Activated T-cell treated with anti-CD3 and anti-CD28 coated beads, Interleukin-2, amount 50 U/mL, for 4 hours (primary cell): Measurements from ENCODE around the gene UHRF2. TPM values are rescaled to one million over a fixed set of nuclear protein-coding genes. Genes with fewer than 3 reads are reported as not detected.
"Not testable (repeated sequence)": the region's sequence is repeated elsewhere in the genome, so short reads cannot be mapped to it uniquely, and the experiment has no call there.

Experiments used
- ATAC-seq, 2 donors: fragments of 200-7000 bp; cut with Tn5 transposase; one replicate each; pipeline ENCODE4 v1.10.0; 2021
- DNase-seq: peaks from one replicate; pipeline ENCODE4 v3.0.0-alpha.2; 2020
- H3K27me3 Mint-ChIP-seq: one replicate; pipeline ENCODE4 v1.8.0; 2021; ENCODE audit warnings: low read depth, mixed read lengths
- H3K36me3 Mint-ChIP-seq: one replicate; pipeline ENCODE4 v1.8.0; 2022; ENCODE audit warnings: mixed read lengths; ENCODE audit not compliant: insufficient read depth
- H3K4me1 Mint-ChIP-seq: one replicate; pipeline ENCODE4 v1.8.0; 2021; ENCODE audit warnings: low read depth, mixed read lengths
- H3K4me3 Mint-ChIP-seq: one replicate; pipeline ENCODE4 v1.8.0; 2021; ENCODE audit warnings: mild to moderate bottlenecking, moderate library complexity, mixed read lengths
- H3K9me3 Mint-ChIP-seq: one replicate; pipeline ENCODE4 v1.8.0; 2021; ENCODE audit warnings: mixed read lengths
- total RNA-seq, 3 donors: library from RNA; stranded (reverse); gene quantifications; one replicate each; pipeline ENCODE4 v1.2.1, GENCODE V29; 2021

Gene UHRF2
- total RNA-seq, 3 donors from 2014 or later: 34.9 to 38.0 (median 35.6) TPM

DNA sequence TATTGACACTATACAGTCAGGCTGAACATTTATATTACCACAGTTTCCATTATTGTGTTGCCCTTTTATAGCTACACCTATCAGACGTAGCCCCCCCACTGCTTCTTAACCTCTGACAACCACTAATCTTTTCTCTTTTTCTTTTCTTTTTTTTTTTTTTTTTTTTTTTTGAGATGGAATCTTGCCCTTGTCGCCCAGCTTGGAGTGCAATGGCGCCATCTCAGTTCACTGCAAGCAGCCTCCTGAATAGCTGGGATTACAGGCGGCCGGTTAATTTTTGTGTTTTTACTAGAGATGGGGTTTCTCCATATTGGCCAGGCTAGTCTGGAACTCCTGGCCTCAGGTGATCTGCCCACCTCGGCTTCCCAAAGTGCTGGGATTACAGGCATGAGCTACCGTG, 75.4 kb downstream of the UHRF2 start:
- Mint-ChIP-seq H3K9me3 (no peaks in the 10 kb centered on the region), H3K4me3 (no peak overlapping the region), H3K36me3 (peaks cover 29% of the 10 kb centered on the region), H3K27me3 (no peaks in the 10 kb centered on the region), H3K4me1 (peaks cover 6% of the 10 kb centered on the region)
- DNase-seq (no peak), ATAC-seq (no peak)

DNA sequence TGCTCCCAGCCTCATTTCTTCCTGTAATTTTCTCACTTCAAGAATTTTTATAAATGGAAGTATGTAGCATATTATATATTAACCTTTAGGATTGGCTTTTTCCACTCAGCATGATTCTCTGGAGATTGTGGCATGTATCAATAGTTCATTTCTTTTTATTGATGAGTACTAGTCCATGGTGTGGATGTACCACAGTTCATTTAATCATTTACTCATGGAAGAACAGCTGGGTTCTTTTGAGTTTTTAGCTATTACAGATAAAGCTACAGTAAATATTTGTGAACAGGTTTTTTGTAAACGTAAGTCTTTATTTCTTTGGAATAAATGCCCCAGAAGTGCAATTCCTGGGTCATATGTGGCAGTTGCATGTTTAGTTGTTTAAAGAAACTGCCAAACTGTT, 76.1 kb downstream of the UHRF2 start:
- peaks cover 6% of the 10 kb centered on the region for H3K4me1 Mint-ChIP-seq
- H3K4me3 Mint-ChIP-seq: no peak overlapping the region
- DNase-seq: no peak
- no peaks in the 10 kb centered on the region for H3K9me3 Mint-ChIP-seq
- no peak for ATAC-seq
- H3K27me3 Mint-ChIP-seq: no peaks in the 10 kb centered on the region
- H3K36me3 Mint-ChIP-seq: peaks cover 32% of the 10 kb centered on the region

DNA sequence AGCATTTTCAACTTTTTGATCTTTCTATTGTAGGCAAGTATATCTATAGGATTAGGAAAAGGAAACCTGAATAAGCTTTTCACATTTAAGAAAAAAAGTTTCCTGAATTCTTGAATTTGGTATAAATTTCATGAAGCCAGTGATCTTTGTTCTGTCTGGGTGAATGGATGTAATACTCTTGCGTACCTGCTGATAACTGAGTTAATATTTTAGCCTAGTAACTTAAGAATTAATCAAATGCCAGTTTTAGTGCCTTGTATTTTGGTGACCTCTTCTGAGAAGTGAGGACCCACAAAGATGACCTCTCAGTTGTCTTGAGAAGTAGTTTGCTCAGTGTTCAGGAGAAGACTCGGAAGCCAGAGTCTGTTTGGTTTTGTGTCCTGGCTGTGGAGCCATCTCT, 77.9 kb downstream of the UHRF2 start:
- DNase-seq (no peak), ATAC-seq (no peak)
- Mint-ChIP-seq H3K4me3 (no peak overlapping the region), H3K4me1 (peaks cover 6% of the 10 kb centered on the region), H3K36me3 (peaks cover 28% of the 10 kb centered on the region), H3K9me3 (no peaks in the 10 kb centered on the region), H3K27me3 (no peaks in the 10 kb centered on the region)

DNA sequence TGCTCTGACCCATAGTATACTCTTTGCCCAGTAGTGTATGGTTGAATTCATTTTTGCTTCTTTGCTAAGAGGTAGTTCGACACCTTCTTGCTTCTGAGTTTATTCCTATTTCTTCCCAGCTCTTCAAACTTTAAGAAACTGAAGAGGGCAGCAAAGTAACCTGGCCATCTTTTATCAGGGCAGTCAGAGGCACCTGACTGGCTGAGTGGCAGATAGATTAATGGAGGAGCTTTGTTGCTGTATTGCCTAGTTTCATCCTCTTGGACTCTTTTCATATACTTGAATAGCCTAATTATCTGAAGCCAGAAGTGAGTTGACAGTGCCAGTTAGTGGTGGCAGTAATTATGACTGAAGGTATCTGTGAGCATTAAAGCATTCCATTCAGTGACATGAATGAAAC, 82.5 kb downstream of the UHRF2 start:
- Mint-ChIP-seq H3K9me3 (no peaks in the 10 kb centered on the region), H3K27me3 (no peaks in the 10 kb centered on the region), H3K36me3 (peaks cover 28% of the 10 kb centered on the region), H3K4me3 (no peak overlapping the region), H3K4me1 (peaks cover 6% of the 10 kb centered on the region)
- no peak for DNase-seq
- no peak for ATAC-seq

DNA sequence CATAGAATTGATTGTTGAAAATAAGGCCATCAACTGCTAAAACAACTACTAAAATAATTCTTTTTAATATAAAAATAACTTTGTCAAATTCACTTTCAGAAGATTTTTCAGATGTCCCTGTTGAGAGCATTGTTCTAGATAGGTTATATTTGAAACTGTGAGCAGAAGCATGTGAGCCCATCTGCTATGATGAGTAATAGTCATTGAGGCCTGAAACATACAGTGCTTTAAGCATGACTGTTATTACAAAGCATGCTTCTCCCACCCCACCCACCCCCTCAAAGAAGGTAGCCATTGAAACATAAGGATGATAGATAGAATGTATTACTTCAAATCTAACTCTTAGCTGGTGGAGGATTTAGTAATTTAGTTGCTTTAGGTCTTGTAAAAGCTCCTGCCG, 86.0 kb downstream of the UHRF2 start:
- Mint-ChIP-seq H3K4me3 (no peak overlapping the region), H3K9me3 (no peaks in the 10 kb centered on the region), H3K4me1 (no peaks in the 10 kb centered on the region), H3K27me3 (no peaks in the 10 kb centered on the region), H3K36me3 (peaks cover 22% of the 10 kb centered on the region)
- no peak for DNase-seq
- peak in 1 of 2 donors; percentile 48 for ATAC-seq

DNA sequence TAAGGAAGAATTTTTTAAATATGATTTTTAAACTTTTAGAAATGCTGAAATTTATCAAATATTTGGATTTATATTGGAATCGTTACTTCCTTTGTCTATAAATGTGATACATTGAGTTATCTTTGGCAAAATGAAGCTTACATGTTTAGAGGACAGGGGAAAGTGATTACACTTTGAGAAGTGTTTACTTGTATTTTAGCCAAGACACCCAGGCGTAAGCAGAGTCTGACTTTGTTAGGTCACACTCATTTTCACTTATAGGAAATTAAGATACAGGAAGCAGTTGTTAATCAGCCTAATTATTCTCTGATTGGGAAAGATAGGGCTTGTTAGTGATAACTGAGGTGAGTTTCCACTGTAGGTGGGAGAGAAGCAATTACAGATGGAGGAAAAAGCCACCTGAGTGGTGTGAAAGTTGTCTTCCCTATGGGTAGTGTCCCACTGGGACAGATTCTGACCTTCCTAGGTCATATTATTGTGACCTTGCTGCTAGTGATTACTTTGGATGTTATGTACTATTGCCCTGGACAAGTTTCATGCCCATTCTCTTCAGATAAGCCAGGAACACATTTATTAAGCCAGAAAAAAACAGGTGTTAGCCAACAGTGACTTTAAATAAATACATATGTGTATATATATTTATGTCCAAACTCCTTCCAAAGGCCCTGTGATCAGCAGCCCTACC, 88.7 kb downstream of the UHRF2 start:
- Mint-ChIP-seq H3K9me3 (no peaks in the 10 kb centered on the region), H3K4me1 (no peaks in the 10 kb centered on the region), H3K27me3 (no peaks in the 10 kb centered on the region), H3K36me3 (peaks cover 37% of the 10 kb centered on the region), H3K4me3 (no peak overlapping the region)
- ATAC-seq (no peak), DNase-seq (no peak)

DNA sequence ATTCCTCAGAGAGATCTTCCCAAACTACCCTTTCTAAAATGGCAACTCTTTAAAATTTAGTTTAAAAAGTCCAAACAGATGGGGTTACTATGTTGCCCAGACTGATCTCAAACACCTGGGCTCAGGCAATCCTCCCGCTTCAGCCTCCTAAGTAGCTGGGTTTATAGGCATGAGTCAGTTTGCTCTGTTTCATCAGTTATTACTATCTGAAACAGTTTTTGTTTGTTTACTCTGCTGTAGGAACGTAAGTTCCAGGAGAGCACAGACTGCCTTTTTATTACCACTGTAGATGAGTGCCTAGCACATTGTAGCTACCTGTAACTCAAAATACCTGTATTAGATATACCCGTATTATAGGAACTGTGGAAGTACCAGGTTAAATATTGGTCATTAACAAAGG, 89.4 kb downstream of the UHRF2 start:
- Mint-ChIP-seq H3K9me3 (no peaks in the 10 kb centered on the region), H3K36me3 (peaks cover 34% of the 10 kb centered on the region), H3K4me3 (no peak overlapping the region), H3K27me3 (no peaks in the 10 kb centered on the region), H3K4me1 (no peaks in the 10 kb centered on the region)
- DNase-seq (no peak), ATAC-seq (no peak)

DNA sequence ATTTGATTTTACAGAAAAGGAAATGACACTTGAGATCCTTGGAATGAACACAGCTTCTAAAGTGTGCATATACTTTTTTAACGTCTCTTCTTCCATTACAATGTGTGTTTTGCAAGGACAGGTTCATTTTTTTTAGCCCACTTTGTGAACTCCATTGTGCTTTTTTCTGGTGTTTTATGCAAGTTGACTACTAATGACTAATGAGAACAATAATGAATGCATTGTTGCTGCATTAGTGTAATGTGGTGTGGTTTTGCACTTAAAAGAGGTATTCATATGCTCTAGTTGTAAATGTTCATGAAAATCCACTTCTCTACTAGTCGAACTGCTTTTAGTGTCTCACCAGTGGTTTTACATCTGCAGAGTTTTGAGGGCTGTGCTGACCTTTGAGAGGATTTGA, 93.6 kb downstream of the UHRF2 start:
- H3K4me3 Mint-ChIP-seq: no peak overlapping the region
- H3K9me3 Mint-ChIP-seq: peaks cover 4% of the 10 kb centered on the region
- ATAC-seq: no peak
- H3K36me3 Mint-ChIP-seq: peaks cover 37% of the 10 kb centered on the region
- DNase-seq: no peak
- no peaks in the 10 kb centered on the region for H3K27me3 Mint-ChIP-seq
- H3K4me1 Mint-ChIP-seq: peaks cover 2% of the 10 kb centered on the region

DNA sequence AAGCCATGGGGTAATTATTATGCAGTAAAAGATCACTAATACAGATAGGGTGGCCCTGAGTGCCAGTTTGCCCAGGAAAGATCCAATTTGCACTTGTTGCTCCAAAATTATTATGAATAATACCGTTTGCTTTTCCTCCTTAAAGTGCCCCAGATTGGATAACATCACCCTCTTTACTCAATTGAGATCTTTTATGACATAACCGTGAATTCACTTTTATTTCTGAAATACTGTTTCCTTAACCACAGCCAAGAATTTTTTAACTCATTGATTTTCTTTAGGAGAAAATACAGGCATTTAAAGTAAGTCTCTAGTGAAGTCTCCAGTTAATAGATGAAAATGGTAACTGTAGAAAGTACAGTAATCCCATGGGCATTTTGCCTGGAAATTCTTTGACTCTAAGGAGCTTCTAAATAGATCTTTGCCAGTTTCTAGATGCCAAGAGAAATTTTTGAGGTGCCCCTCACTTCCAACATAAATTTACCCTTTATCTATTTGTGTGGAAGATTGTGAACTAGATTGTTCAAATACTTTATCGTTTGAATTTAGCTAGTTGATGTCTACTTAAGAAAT, 99.2 kb downstream of the UHRF2 start:
- no peak for DNase-seq
- ATAC-seq: no peak
- no peaks in the 10 kb centered on the region for H3K27me3 Mint-ChIP-seq
- H3K9me3 Mint-ChIP-seq: peaks cover 6% of the 10 kb centered on the region
- H3K36me3 Mint-ChIP-seq: peaks cover 13% of the 10 kb centered on the region
- no peak overlapping the region for H3K4me3 Mint-ChIP-seq
- H3K4me1 Mint-ChIP-seq: peaks cover 2% of the 10 kb centered on the region

DNA sequence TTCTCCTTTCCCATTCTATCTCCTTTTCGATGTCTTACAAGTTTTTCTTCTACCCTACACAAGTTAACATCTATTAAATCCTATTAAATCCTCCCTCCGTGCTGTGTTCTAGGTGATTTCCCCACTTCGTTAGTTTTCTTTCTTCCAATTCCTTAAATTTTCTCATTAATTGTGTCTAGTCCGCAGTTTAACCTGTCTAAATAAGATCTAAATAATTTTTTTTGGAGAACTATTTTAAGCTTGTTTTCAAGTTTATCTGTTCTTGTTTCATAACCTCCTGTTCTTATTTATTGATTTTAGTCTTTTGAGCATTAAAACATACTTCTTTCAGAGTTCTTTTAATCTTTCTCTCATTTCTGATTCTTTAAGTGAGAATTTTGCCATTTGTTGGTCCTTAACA, 109.3 kb downstream of the UHRF2 start:
- H3K4me1 Mint-ChIP-seq: no peaks in the 10 kb centered on the region
- no peaks in the 10 kb centered on the region for H3K27me3 Mint-ChIP-seq
- no peak overlapping the region for H3K4me3 Mint-ChIP-seq
- peaks cover 3% of the 10 kb centered on the region for H3K9me3 Mint-ChIP-seq
- DNase-seq (no peak), ATAC-seq (no peak)
- peaks cover 20% of the 10 kb centered on the region for H3K36me3 Mint-ChIP-seq

DNA sequence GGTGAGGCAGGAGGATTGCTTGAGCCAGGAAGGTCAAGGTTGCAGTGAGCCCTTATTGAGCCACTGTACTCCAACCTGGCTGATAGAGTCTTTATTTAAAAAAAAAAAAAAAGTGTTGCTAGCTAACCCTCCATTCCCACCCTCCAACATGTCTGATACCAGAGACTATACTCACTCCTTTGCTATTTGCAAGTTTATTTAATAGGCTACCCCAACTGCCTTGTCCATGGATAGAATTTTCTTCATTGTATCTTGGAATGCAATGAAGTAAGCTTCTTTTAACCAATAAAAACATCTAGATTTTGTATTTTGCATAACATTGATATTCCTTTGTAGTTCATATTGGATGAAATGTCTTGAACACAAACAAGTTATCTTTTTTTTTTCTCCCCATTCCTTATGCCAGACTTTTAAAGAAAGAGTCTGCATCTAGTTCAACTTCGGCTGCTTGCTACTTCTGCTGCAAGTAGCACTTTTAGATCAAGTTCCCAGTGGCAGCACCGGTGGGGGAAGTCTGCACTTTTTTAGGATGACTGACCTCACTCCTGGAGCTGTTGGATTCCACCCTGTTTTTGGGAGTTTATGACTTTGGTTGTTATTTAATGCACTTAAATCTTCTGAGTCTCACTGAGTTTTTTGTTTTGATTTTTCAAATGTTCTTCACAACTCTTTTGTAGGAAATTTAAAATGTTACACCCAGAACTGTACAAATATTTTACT, 112.5 kb downstream of the UHRF2 start:
- peaks cover 3% of the 10 kb centered on the region for H3K9me3 Mint-ChIP-seq
- H3K27me3 Mint-ChIP-seq: no peaks in the 10 kb centered on the region
- ATAC-seq (no peak), DNase-seq (no peak)
- H3K4me3 Mint-ChIP-seq: no peak overlapping the region
- peaks cover 17% of the 10 kb centered on the region for H3K36me3 Mint-ChIP-seq
- no peaks in the 10 kb centered on the region for H3K4me1 Mint-ChIP-seq

DNA sequence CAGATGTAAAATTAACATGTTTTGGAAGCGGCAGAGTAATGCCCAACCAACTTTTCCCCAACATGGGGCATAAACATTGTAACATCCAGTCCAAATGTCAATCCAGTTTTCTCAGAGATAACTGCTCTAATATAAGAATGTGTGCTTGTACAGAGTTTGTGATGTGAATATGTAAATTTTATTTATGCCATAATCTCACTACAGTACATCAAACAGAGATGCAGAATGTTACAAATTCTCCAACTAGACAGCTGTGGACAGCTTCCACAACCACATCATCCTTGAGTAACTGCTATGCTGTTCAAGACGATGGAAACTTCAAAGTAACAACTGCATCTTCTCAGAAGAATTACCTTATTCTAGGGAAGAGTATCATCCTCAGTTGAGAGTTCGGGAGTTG, 122.6 kb downstream of the UHRF2 start:
- Mint-ChIP-seq H3K27me3 (peaks cover 3% of the 10 kb centered on the region), H3K36me3 (no peaks in the 10 kb centered on the region), H3K9me3 (no peaks in the 10 kb centered on the region), H3K4me3 (no peak overlapping the region), H3K4me1 (no peaks in the 10 kb centered on the region)
- ATAC-seq (no peak), DNase-seq (no peak)

DNA sequence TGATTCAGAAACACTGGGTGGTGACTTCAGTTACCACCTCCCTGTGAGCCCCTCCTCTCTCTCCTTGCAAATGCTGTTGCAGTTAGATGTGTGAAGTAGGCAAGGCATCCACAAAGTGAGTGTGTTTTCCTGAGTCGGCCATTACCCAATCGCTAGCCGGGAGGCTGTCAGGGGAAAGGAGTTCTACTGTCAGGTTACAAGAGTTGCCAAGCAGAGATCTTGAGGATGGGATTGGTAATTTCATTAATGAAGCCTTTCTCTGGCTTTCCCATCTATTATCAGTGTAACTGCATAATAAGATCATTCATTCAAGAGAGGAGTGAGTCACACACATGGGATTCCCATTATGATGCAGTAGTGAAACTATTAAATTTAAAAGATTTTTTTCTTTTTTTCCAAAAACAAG, 125.7 kb downstream of the UHRF2 start:
- no peak for ATAC-seq
- no peak for DNase-seq
- H3K27me3 Mint-ChIP-seq: peaks cover 3% of the 10 kb centered on the region

DNA sequence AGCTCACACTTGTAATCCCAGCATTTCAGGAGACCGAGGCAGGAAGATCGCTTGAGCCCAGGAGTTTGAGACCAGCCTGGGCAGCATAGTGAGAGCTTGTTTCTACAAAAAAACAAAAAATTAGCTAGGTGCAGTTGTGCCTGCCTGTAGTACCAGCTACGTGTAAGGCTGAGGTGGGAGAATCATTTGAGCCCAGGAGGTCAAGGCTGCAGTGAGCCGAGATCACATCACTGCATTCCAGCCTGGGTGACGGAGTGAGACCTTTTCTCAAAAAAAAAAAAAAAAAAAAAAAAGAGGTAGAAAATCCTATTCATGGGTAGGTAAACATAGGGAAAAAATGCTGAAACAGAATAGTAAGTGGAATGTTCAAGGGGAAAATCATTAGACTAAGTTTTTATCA, 129.6 kb downstream of the UHRF2 start:
- DNase-seq, ATAC-seq, H3K36me3 Mint-ChIP-seq, H3K9me3 Mint-ChIP-seq, H3K4me3 Mint-ChIP-seq, H3K27me3 Mint-ChIP-seq, H3K4me1 Mint-ChIP-seq: not testable (repeated sequence)

More for the DNA sequence above, 125.7 kb downstream of the UHRF2 start:
- Mint-ChIP-seq H3K36me3 (no peaks in the 10 kb centered on the region), H3K4me3 (no peak overlapping the region), H3K9me3 (no peaks in the 10 kb centered on the region), H3K4me1 (no peaks in the 10 kb centered on the region)

DNA sequence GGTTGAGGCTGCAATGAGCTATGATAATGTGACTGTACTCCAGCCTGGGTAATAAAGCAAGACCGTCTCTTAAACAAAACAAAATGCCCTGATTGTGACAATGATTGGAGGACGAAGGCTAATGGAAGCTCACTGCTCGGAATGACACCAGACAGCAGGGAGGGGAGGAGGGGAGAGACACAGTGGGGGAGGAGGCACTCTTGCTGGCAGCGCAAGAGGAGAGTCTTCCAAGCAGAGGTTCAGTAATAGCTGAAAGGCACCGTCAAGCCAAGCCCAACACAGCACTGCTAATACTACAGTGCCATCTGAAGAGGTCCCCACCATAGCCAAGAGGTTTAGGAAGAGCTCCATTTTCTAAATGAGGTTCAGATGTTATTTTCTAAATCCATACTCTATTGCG, 130.2 kb downstream of the UHRF2 start:
- ATAC-seq (no peak), DNase-seq (no peak)
- Mint-ChIP-seq H3K9me3 (no peaks in the 10 kb centered on the region), H3K27me3 (no peaks in the 10 kb centered on the region), H3K4me3 (no peak overlapping the region), H3K4me1 (no peaks in the 10 kb centered on the region), H3K36me3 (no peaks in the 10 kb centered on the region)
